Measurements from ENCODE around the gene TTBK2.
"Not testable (repeated sequence)": the region's sequence is repeated elsewhere in the genome, so short reads cannot be mapped to it uniquely, and the experiment has no call there.

The TTBK2 gene

GRCh38 chr15:42903388-42904324, 16.9 kb downstream of the TTBK2 start:
- DNase-seq: no peak

DNA sequence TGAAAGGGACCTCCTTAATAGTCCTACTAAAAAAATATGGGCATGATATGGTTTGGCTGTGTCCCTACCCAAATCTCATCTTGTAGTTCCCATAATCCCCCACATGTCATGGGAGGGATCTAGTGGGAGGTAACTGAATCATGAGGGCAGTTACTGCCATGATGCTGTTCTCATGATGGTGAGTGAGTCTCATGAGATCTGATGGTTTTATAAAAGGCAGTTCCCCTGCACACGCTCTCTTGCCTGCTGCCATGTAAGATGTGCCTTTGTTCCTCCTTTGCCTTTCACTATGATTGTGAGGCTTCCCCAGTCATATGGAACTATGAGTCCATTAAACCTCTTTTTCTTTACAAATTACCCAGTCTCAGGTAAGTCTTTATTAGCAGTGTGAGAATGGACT, 26.7 kb downstream of the TTBK2 start:
- not testable (repeated sequence) for DNase-seq

GRCh38 chr15:42891569-42891968, 29.0 kb downstream of the TTBK2 start:
- DNase-seq: no peak

DNA sequence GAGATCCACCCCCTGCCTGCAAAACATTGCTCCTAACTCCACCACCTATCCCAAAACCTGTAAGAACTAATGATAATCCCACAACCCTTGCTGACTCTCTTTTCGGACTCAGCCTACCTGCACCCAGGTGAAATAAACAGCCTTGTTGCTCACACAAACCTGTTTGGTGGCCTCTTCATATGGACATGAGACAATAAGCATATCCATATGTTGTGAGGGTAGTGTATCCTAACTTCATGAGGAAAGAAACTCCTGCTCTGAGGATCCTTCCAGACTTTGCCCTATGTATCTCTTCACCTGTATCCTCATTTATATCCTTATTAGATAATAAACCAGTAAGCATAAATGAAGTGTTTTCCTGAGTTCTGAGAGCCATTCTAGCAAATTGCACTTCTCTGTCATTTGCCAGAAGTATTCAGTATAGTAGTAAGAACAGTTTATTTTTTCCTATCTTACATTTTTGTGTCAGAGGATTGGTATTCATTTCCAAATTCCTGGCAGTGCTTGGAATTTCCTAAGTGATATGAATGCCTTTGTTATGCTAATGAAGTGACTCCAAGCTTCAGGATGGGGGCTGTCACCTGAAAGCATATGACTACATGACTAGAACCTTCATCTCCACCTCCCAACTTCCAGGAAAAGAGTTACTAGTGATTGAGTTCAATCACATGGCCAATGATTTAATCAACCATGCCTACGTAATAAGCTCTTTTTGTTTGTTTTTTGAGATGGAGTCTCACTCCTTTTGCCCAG, 30.2 kb downstream of the TTBK2 start:
- no peak for DNase-seq

GRCh38 chr15:42887384-42887783, 33.2 kb downstream of the TTBK2 start:
- not testable (repeated sequence) for DNase-seq

GRCh38 chr15:42880121-42880520, 40.5 kb downstream of the TTBK2 start:
- no peak for DNase-seq

DNA sequence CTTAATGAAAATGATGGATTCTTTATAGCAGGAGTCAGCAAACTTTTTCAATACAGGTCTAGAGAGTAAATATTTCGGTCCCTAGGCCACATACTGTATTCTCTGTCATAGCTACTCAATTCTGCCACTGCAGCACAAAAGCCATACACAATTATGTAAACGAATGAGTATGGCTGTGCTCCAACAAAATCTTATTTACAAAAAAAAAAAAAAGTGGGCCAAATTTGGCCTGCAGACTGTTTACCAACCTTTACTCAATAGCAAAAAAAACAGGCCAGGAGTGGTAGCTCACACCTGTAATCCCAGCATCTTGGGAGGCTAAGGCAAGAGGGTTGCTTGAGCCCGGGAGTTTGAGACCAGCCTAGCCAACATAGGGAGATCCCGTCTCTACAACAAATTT, 41.1 kb downstream of the TTBK2 start:
- DNase-seq: no peak

- no peak for DNase-seq
Observed at GRCh38 chr15:42876224-42876623, 44.4 kb downstream of the TTBK2 start.

DNA sequence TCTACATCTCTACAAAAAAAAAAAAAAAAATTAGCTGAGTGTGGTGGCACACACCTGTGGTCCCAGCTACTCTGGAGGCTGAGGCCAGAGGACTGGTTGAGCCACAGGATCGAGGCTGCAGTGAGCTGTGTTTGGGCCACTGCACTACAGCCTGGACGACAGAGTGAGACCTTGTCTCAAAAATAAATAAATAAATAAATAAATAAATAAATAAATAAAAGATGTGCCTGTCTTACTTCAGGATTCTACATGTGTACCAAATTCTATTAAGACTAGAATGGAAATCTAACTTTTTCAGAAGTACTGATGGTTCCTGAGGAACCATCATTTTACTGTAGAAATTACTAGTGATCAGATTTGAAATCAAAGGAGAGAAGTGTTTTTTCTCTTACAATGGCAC, 51.9 kb downstream of the TTBK2 start:
- no peak for DNase-seq

- DNase-seq: no peak
Observed at GRCh38 chr15:42863572-42864239, 56.9 kb downstream of the TTBK2 start.

DNA sequence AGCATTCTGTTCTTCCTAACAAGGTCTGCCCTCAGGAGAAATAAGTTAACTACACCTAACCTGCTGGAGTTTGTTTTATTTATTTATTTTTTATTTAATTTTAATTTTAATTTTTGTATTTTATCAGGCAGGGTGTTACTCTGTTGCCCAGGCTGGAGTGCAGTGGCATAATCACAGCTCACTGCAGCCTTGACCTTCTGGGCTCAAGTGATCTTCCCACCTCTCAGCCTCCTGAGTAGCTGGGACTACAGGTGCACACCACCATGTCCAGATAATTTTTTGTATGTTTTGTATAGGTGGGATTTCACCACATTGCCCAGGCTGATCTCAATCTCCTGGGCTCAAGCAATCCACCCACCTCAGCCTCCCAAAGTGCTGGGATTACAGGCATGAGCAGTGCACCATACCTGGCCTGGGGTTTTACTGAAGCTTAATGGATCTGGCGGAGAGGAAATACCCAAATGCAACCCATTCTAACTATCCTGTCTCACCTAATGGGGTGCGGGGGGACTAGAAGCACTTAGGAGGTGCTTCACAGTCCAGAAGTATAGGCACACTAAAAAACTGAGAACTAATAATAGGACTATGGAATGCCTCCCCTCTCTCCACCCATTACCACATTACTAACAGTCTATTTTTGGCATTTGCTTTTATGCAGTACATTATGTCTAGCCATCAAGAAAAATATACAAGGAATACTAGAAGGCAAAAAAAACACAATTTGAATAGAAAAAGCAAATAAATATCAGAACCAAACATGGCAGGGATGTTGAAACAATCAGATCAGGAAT, 61.4 kb downstream of the TTBK2 start:
- DNase-seq: no peak

GRCh38 chr15:42858540-42858939, 62.0 kb downstream of the TTBK2 start:
- no peak for DNase-seq

DNA sequence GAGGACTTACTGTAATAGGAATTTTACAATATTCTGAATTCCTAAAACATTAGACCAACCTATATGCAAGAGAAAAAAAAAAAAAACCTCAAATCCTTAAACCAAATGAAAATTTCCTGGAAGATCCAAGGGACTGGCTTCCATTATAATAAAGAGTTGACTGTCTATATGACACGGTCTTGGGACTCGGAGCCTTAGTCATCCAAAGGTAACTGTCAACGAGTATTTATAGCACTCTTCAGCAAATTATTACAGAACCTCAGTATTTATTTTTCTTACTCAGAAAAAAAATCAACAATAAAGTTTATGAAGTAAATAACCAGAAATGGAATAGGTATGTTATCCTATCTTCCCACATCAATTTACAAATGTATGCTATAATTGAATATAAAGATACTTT, 66.0 kb downstream of the TTBK2 start:
- no peak for DNase-seq

DNA sequence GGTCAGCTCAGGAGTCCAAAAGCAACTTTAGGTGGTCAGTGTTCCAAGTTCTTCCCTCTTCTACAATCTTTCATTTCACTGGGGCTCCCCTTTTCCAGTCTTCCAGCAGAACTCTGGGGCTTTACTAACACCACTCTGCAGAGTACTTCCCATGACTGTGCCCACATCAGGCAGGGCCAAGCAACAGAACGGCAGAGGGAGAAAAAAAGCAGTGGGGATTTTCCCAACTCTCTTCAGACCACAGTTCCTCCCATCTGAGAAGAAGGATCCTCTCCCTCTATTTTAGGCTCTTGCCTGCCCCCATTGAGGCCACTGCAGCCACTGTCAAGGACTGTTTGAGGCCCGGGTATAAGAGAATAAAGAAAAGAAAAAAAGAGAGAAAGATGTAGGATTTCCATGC, 70.7 kb downstream of the TTBK2 start:
- DNase-seq: no peak

- DNase-seq: no peak
Observed at GRCh38 chr15:42848846-42849245, 71.7 kb downstream of the TTBK2 start.

GRCh38 chr15:42846647-42847046, 73.9 kb downstream of the TTBK2 start:
- no peak for DNase-seq

DNA sequence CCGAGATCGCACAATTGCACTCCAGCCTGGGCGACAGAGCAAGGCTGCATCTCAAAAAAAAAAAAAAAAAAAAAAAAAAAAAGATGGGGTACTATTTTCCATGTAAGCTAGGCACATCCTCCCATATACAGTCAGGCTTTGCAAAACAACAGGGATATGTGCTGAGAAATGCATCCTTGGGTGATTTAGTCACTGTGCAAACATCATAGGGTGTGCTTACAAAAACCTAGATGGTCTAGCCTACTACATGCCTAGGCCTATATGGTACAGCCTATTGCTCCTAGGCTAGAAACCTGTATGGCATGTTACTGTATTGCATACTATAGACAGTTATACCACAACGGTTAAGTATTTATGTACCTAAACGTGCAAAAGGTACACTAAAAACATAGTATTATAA, 75.0 kb downstream of the TTBK2 start:
- no peak for DNase-seq

DNA sequence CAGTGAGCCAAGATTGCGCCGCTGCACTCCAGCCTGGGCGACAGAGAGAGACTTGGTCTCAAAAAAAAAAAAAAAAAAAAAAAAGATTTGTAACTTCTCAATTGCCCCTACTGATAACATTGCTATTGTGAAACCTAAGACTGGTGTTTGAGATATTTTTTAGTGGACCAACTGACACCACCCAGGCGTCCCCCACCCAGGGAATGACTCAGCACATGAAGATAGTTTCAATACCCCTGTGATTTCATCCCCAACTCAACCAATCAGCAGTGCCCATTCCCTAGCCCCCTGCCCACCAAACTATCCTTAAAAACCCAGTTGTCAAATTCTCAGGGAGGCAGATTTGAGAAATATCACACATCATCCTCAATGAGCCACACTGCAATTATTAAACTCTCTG, 76.9 kb downstream of the TTBK2 start:
- no peak for DNase-seq

DNA sequence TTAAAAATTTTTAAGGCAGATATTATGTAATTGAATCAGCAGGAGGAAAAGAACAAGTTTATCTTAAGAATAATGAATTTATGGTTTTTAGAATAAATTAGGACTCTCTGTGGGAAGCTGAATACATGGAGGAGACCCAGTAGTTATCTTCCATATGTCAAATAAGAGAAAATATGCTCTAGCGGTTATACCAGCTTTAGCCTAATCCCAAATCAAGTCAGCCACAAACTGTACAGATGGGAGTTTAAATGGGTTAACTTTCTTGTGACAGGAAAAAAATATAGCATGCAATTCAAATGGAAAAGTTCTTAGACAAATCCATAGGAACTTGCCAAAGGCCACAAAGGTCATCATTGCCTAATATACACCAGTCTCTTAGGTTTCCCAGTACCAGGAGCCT, 84.3 kb downstream of the TTBK2 start:
- DNase-seq: no peak

DNA sequence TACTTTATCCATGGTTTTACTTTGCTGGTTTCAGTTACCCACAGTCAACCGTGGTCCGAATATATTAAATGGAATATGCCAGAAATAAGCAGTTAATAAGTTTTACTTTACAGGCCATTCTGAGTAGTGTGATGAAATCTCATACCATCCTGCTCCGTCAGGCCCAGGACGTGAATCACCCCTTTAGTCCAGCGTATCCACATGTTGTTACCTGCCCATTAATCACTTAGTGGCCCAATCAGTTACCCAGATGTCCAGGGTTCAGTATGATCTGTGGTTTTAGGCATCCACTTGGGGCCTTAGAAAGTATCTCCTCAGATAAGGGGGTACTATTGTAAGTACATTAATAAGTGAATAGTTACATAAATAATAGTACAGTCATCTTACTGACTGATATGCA, 88.0 kb downstream of the TTBK2 start:
- DNase-seq: no peak

DNA sequence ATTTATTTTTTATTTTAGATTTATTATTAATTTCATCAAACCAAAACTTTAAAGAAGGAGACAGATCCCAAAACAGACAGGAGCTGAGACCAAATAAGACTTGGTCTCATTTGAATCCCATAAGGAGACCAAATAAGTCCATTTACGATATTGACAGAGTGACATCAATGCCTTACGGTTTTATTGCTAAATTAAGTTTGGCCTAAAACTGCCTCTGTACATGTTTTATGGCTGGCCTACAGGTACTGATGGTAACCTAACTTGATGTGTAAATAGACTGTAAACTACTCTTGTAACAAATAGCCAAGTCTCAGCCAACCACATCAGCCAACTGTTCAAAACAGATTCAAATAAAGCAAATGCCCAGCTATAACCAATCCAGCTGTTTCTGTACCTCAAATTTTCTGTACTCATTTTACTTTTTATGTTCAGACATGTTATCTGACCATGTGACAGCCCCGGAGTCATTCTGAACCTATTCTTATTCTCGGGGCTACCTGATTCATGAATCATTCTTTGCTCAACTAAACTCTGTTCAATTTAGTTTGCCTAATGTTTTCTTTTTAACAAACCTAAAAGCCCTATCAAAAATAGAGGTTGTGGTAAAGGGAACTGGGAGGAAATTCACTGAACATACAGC, 94.2 kb downstream of the TTBK2 start:
- no peak for DNase-seq

DNA sequence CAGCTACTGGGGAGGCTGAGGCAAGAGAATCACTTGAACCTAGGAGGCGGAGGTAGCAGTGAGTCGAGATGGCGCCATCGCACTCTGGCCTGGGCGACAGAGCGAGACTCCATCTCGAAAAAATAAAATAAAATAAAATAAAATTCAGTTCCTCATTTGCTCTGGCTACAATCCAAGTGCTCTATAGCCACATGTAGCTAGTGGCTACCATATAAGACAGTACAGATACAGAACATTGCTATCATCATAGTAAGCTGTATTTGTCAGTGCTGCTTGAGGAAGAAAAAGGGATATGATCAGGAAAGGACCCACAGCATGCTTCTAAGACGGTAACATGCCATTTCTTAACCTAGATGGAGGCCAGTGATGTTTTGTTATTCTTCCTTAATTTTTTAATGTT, 95.0 kb downstream of the TTBK2 start:
- DNase-seq: no peak

Data from NCI-H446 (cell line).